GM13976 (cell line): ENCODE measurements around the gene DCDC2C.

Experiments
- DNase-seq: peaks from one replicate; pipeline ENCODE4 v3.0.0; 2012; ENCODE audit warnings: low spot score
- CTCF ChIP-seq: IDR thresholded peaks from 2 replicates; pipeline ENCODE4 v1.5.1; 2012; ENCODE audit warnings: borderline replicate concordance, mild to moderate bottlenecking; ENCODE audit not compliant: insufficient read depth; ENCODE audit errors: extremely low read depth, missing control alignments, control extremely low read depth
- in situ Hi-C: fragments of 300-500 bp; cut with MboI; formaldehyde crosslinking; loops from one replicate; pipeline ENCODE4 v1.12.0; 2022; ENCODE audit warnings: low sequenced_read_pairs, mixed read lengths, inconsistent platforms; ENCODE audit not compliant: unreplicated experiment

Gene DCDC2C

DNA sequence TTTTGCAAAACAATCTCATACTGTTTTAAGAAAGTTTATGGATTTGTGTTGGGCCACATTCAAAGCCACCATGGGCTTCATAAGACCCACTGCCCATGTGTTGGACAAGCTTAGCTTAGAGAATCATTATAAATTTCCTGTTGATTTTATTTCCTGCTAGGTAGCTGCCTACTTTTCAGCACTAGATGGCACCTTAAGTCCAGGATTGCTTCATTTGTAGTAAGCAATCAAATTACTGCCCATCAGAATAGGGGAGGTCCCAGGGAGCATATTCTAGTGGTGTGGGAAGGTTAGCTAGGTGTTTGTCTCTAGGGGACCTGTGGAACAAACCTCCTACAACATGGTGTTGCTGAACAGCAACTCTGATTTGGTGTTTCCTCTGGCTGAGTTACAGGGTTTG is 11.0 kb upstream of the DCDC2C start:
- no peak for DNase-seq
- no peak for TF ChIP-seq CTCF
- in situ Hi-C loops: no loop called here

GRCh38 chr2:3696545-3696944 is 6.8 kb upstream of the DCDC2C start:
- TF ChIP-seq CTCF: no peak
- in situ Hi-C loops: no loop called here
- DNase-seq: no peak

DNA sequence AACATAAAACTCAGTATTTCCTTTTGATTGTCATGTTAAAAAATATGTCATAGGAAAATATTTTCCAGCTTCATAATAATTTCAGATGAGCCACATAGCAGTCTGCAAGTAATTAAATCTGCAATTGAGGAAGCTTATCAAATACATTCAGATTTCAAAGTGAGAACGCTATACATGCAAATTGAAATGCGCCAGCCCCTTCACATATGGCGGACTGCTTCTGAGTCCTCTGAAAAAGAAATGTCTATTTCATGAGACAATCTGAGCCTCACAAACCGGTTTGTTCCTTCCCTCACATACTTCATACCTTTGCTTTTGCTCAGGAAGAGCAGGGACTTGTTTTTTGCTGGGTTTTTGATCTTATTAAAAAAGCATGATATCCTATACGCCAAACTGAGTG is 2.3 kb upstream of the DCDC2C start:
- DNase-seq: no peak
- in situ Hi-C loops: no loop called here
- no peak for TF ChIP-seq CTCF

GRCh38 chr2:3703757-3704355 is 481 bp downstream of the DCDC2C start:
- in situ Hi-C loops: no loop called here
- no peak for DNase-seq

DNA sequence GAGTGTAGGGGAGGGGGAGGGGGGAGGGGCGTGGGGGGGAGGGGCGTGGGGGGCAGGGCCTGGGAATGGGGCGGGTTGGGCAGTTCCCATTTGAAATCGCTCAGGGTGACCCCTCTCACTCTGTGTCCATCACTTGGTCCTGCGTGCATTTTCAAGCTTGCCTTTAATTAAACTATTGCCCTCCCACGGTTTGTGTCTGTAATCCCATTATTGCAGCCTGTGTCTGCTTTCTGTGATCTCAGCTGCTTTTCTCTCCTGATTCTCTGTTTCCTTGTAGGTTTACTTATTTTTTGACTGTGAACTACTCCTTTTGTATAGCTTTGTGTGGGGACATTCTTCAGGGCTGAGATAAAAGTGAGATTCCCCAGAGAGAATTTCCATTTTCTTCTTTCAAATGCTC is 1.3 kb downstream of the DCDC2C start:
- DNase-seq: no peak
- in situ Hi-C loops: no loop called here
- TF ChIP-seq CTCF: no peak

More at GRCh38 chr2:3703757-3704355, 481 bp downstream of the DCDC2C start:
- no peak for TF ChIP-seq CTCF

- in situ Hi-C loops: no loop called here
- TF ChIP-seq CTCF: no peak
Measured at GRCh38 chr2:3705782-3706181, 2.4 kb downstream of the DCDC2C start.

More at GRCh38 chr2:3705782-3706181, 2.4 kb downstream of the DCDC2C start:
- DNase-seq: no peak
